B cell (primary cell): Measurements from ENCODE around the gene ARHGAP19. TPM values are rescaled to one million over a fixed set of nuclear protein-coding genes. Genes with fewer than 3 reads are reported as not detected.

ENCODE experiments used
- ATAC-seq: fragments of 200-7000 bp; cut with Tn5 transposase; one replicate; pipeline ENCODE4 v1.10.0; 2021; ENCODE audit warnings: low read depth, mild to moderate bottlenecking, moderate number of reproducible peaks, moderate library complexity
- CTCF ChIA-PET: fragments of 350-600 bp; sonication (Branson Sonifier 250); formaldehyde crosslinking; loops from one replicate; lab custom pipeline; 2021; ENCODE audit warnings: antibody characterized with exemption, inconsistent platforms; lab: Charles Lee
- POLR2A ChIA-PET: fragments of 350-600 bp; sonication (Branson Sonifier 250); formaldehyde crosslinking; loops from one replicate; lab custom pipeline; 2021; ENCODE audit warnings: antibody characterized with exemption; lab: Charles Lee
- DNase-seq: peaks from one replicate; pipeline ENCODE4 v3.0.0; 2013
- H2AFZ ChIP-seq: 2 replicates; pipeline ENCODE4 v1.6.1; 2012; ENCODE audit warnings: mild to moderate bottlenecking, low read depth, low read length; ENCODE audit not compliant: insufficient read depth, poor library complexity, severe bottlenecking
- H3K27ac ChIP-seq, 2 donors: 1 replicate in 1 of 2; 2 replicates in 1 of 2; pipeline ENCODE4 v1.5.1; 2012 to 2013; ENCODE audit warnings: low read length in 2 of 2, mild to moderate bottlenecking in 2 of 2, moderate library complexity in 1 of 2
- H3K27me3 ChIP-seq, 4 experiments: fragments of 200-600 bp in 1 of 4; sonication (generic) in 1 of 4; replicated peaks in 1 of 4; 1 replicate in 2 of 4; 2 replicates in 2 of 4; pipeline versions ENCODE4 v1.6.1 to v1.7.0; 2013 to 2016; ENCODE audit warnings: low read length in 3 of 4, mild to moderate bottlenecking in 2 of 4, mixed read lengths in 1 of 4, moderate library complexity in 1 of 4; ENCODE audit not compliant: insufficient read depth in 4 of 4, control insufficient read depth in 3 of 4; ENCODE audit errors: control extremely low read depth in 1 of 4
- H3K36me3 ChIP-seq, 2 experiments: replicated peaks in 1 of 2; 1 replicate in 1 of 2; 2 replicates in 1 of 2; pipeline versions ENCODE4 v1.6.1 to v1.7.1; 2013; ENCODE audit warnings: low read length in 1 of 2; ENCODE audit not compliant: insufficient read depth in 2 of 2, control insufficient read depth in 1 of 2; ENCODE audit errors: control extremely low read depth in 1 of 2, extremely low read depth in 1 of 2
- H3K4me1 ChIP-seq, 2 donors: fragments of 200-600 bp in 1 of 2; sonication (generic) in 1 of 2; 1 replicate in 1 of 2; 2 replicates in 1 of 2; pipeline versions ENCODE4 v1.5.1 to v1.6.1; 2013 to 2017; ENCODE audit warnings: low read length in 2 of 2; ENCODE audit not compliant: control insufficient read depth in 2 of 2, insufficient read depth in 2 of 2
- H3K4me2 ChIP-seq: replicated peaks from 2 replicates; pipeline ENCODE3; 2012; ENCODE audit warnings: mild to moderate bottlenecking, low read depth, low read length; ENCODE audit not compliant: poor library complexity, severe bottlenecking
- H3K4me3 ChIP-seq, 5 experiments: fragments of 200-600 bp in 1 of 5; sonication (generic) in 1 of 5; 1 replicate in 3 of 5; 2 replicates in 2 of 5; pipeline versions ENCODE4 v1.5.1 to v1.7.0; 2011 to 2016; ENCODE audit warnings: low read length in 4 of 5, mild to moderate bottlenecking in 4 of 5, low read depth in 2 of 5, control low read depth in 1 of 5, moderate library complexity in 1 of 5; ENCODE audit not compliant: insufficient read depth in 1 of 5; ENCODE audit errors: control extremely low read depth in 1 of 5, extremely low read depth in 1 of 5
- H3K79me2 ChIP-seq: fragments of 200-600 bp; sonication (generic); one replicate; pipeline ENCODE4 v1.6.0; 2016; ENCODE audit warnings: low read length; ENCODE audit not compliant: control insufficient read depth, insufficient read depth
- H3K9ac ChIP-seq: fragments of 200-600 bp; sonication (generic); 2 replicates; pipeline ENCODE4 v1.6.1; 2017; ENCODE audit warnings: mild to moderate bottlenecking, low read length, moderate library complexity
- H3K9me3 ChIP-seq, 3 donors: one replicate each; pipeline versions ENCODE4 v1.6.1 to v1.7.1; 2013; ENCODE audit warnings: low read length in 2 of 3; ENCODE audit not compliant: control insufficient read depth in 2 of 3, insufficient read depth in 1 of 3; ENCODE audit errors: control extremely low read depth in 1 of 3
- H4K20me1 ChIP-seq: 2 replicates; pipeline ENCODE4 v1.6.0; 2012; ENCODE audit warnings: mild to moderate bottlenecking, low read length; ENCODE audit not compliant: insufficient read depth, control insufficient read depth, poor library complexity, severe bottlenecking
- H3K27ac Mint-ChIP-seq: one replicate; pipeline ENCODE4 v1.8.0; 2021; ENCODE audit warnings: mixed read lengths
- H3K27me3 Mint-ChIP-seq: one replicate; pipeline ENCODE4 v1.8.0; 2021; ENCODE audit warnings: mixed read lengths
- H3K4me1 Mint-ChIP-seq: one replicate; pipeline ENCODE4 v1.8.0; 2021; ENCODE audit warnings: mixed read lengths
- H3K4me3 Mint-ChIP-seq: one replicate; pipeline ENCODE4 v1.8.0; 2021; ENCODE audit warnings: mixed read lengths
- H3K9me3 Mint-ChIP-seq: one replicate; pipeline ENCODE4 v1.8.0; 2022; ENCODE audit warnings: mixed read lengths; ENCODE audit not compliant: insufficient read depth
- CTCF ChIP-seq: fragments of 200-600 bp; IDR thresholded peaks from one replicate; pipeline ENCODE4 v1.8.0; 2022; ENCODE audit warnings: antibody characterized with exemption, mild to moderate bottlenecking
- EZH2 ChIP-seq: IDR thresholded peaks from 2 replicates; pipeline ENCODE4 v1.6.1; 2012; ENCODE audit warnings: borderline replicate concordance, low read depth, mild to moderate bottlenecking, moderate library complexity, low read length; ENCODE audit not compliant: insufficient read depth, poor library complexity, severe bottlenecking
- WGBS: methylation state at CpG from one replicate; pipeline ENCODE4 v1.1.5; 2013; ENCODE audit warnings: missing lambda C conversion rate; ENCODE audit not compliant: insufficient coverage; 5-methylcytosine and 5-hydroxymethylcytosine counted together
- intact Hi-C: fragments of 100-400 bp; cut with micrococcal nuclease; formaldehyde crosslinking; loops from one replicate; pipeline ENCODE4 v1.10.0; 2022
- polyA plus RNA-seq: library from polyadenylated mRNA; depleted of rRNA; stranded (reverse); fragments of >200 nt; gene quantifications from 2 replicates; pipeline ENCODE4 v1.2.3, GENCODE V29; 2012
- total RNA-seq, 2 donors: library from RNA; stranded (reverse); fragments of 120-200 nt in 1 of 2; gene quantifications; 1 replicate in 1 of 2; 2 replicates in 1 of 2; pipeline versions ENCODE4 v1.2.3 to v1.2.4, GENCODE V29; 2013 to 2022

The ARHGAP19 gene
- total and polyA plus RNA-seq, 2 donors (not counting 1 experiment from before 2014, with no cell fraction given): 6.4 to 22.5 TPM

GRCh38 chr10:97321804-97322190 is 29.4 kb upstream of the ARHGAP19 start:
- TF ChIP-seq CTCF: no peak
- TF ChIP-seq EZH2: no peak
- Histone ChIP-seq H4K20me1 (peaks cover 29% of the 10 kb centered on the region), H3K4me2 (peak overlapping the region; percentile 89), H3K36me3 (no peaks in the 10 kb centered on the region), H2AFZ (no peak overlapping the region), H3K79me2 (peaks cover 47% of the 10 kb centered on the region), H3K9me3 (no peaks in the 10 kb centered on the region), H3K4me1 (peaks cover 18 to 28% of the 10 kb centered on the region in 2 donors), H3K27ac (no peak overlapping the region), H3K27me3 (no peaks in the 10 kb centered on the region), H3K9ac (peak overlapping the region; percentile 97), H3K4me3 (peak overlapping the region in 2 of 5 experiments; percentile 53 to 79)
- no peak for ATAC-seq
- Mint-ChIP-seq H3K27me3 (no peaks in the 10 kb centered on the region), H3K4me1 (peaks cover 33% of the 10 kb centered on the region), H3K27ac (peak overlapping the region; percentile 72), H3K9me3 (no peaks in the 10 kb centered on the region), H3K4me3 (peak overlapping the region; percentile 95)
- no peak for DNase-seq
- WGBS: 100% methylated on average over 1 of the region's 3 CpGs
- POLR2A ChIA-PET: no interaction called here
- CTCF ChIA-PET: interaction anchor here (0.9 to 1.8 kb wide), 5 partner anchors 11 to 86 kb away, joined by 3 to 6 read pairs (median 3); partner anchors contain the start of gene FRAT2
- intact Hi-C loops: no loop called here

- Histone ChIP-seq H3K9ac (peak overlapping the region; percentile 97), H3K79me2 (peaks cover 41% of the 10 kb centered on the region), H2AFZ (peak overlapping the region; percentile 87), H3K36me3 (no peaks in the 10 kb centered on the region), H3K9me3 (no peaks in the 10 kb centered on the region), H3K4me3 (peak overlapping the region; percentile 50 to 86 (median 79)), H3K27ac (peak overlapping the region; percentile 36 to 58), H4K20me1 (peaks cover 29% of the 10 kb centered on the region), H3K4me2 (peak overlapping the region; percentile 89), H3K27me3 (no peaks in the 10 kb centered on the region), H3K4me1 (peaks cover 18 to 28% of the 10 kb centered on the region in 2 donors)
- peak overlapping the region; percentile 95 for H3K4me3 Mint-ChIP-seq
- POLR2A ChIA-PET: interaction anchor here (0.5 kb wide), 1 partner anchor 12 kb away, joined by 3 read pairs; no protein-coding TSS in a partner anchor
- no peak for ATAC-seq
- H3K9me3 Mint-ChIP-seq: no peaks in the 10 kb centered on the region
- no peak for TF ChIP-seq EZH2
- no peak for TF ChIP-seq CTCF
- H3K4me1 Mint-ChIP-seq: peaks cover 33% of the 10 kb centered on the region
- intact Hi-C loops: no loop called here
- DNase-seq: peak; percentile 29
- H3K27me3 Mint-ChIP-seq: no peaks in the 10 kb centered on the region
- CTCF ChIA-PET: interaction anchor here (0.9 to 1.8 kb wide), 5 partner anchors 12 to 87 kb away, joined by 3 to 6 read pairs (median 3); partner anchors contain the start of gene FRAT2
- WGBS: 4% methylated on average over 31 of the region's 38 CpGs
- H3K27ac Mint-ChIP-seq: peak overlapping the region; percentile 96
These were observed 28.8 kb upstream of the ARHGAP19 start for GRCh38 chr10:97321032-97321803.
